Mesothelial cell of epicardium (in vitro differentiated cells): ENCODE measurements around the gene ZNF662. TPM values are rescaled to one million over a fixed set of nuclear protein-coding genes. Genes with fewer than 3 reads are reported as not detected.

Experiments
- DNase-seq, 2 experiments: peaks; one replicate each; pipeline ENCODE4 v3.0.0; 2021; ENCODE audit warnings: low spot score in 2 of 2; ENCODE audit not compliant: unreplicated experiment in 2 of 2
- H3K27ac Mint-ChIP-seq: 2 replicates; pipeline ENCODE4 v1.8.0; 2021; ENCODE audit warnings: mixed read lengths
- H3K27me3 Mint-ChIP-seq: 2 replicates; pipeline ENCODE4 v1.8.0; 2021; ENCODE audit warnings: low read depth, mixed read lengths
- H3K36me3 Mint-ChIP-seq: 2 replicates; pipeline ENCODE4 v1.8.0; 2021; ENCODE audit warnings: mixed read lengths
- H3K4me1 Mint-ChIP-seq: 2 replicates; pipeline ENCODE4 v1.8.0; 2021; ENCODE audit warnings: mixed read lengths
- H3K4me3 Mint-ChIP-seq: 2 replicates; pipeline ENCODE4 v1.8.0; 2021; ENCODE audit warnings: mild to moderate bottlenecking, moderate library complexity, mixed read lengths
- H3K9me3 Mint-ChIP-seq: 2 replicates; pipeline ENCODE4 v1.8.0; 2021; ENCODE audit warnings: mixed read lengths
- CTCF ChIP-seq: fragments of 200-600 bp; sonication (generic); IDR thresholded peaks from one replicate; pipeline ENCODE4 v1.5.0; 2021; ENCODE audit warnings: antibody characterized with exemption; ENCODE audit not compliant: unreplicated experiment
- total RNA-seq: library from RNA; stranded (reverse); gene quantifications from 3 replicates; pipeline ENCODE4 v1.2.1, GENCODE V29; 2021

Gene ZNF662
- total RNA-seq, 1 donor from 2014 or later, result 0.45 TPM

- peaks cover 6% of the 10 kb centered on the region for H3K9me3 Mint-ChIP-seq
- no peaks in the 10 kb centered on the region for H3K36me3 Mint-ChIP-seq
- H3K4me3 Mint-ChIP-seq, result no peak overlapping the region
- H3K27ac Mint-ChIP-seq, result no peak overlapping the region
- no peaks in the 10 kb centered on the region for H3K4me1 Mint-ChIP-seq
- no peak for TF ChIP-seq CTCF
- DNase-seq, result no peak
- peaks cover 8% of the 10 kb centered on the region for H3K27me3 Mint-ChIP-seq
Measured at GRCh38 chr3:42892169-42892568, 13.8 kb upstream of the ZNF662 start.

- no peak for TF ChIP-seq CTCF
- Mint-ChIP-seq H3K36me3 (no peaks in the 10 kb centered on the region), H3K9me3 (peaks cover 6% of the 10 kb centered on the region), H3K27ac (no peak overlapping the region), H3K4me1 (no peaks in the 10 kb centered on the region), H3K27me3 (peaks cover 4% of the 10 kb centered on the region), H3K4me3 (no peak overlapping the region)
- DNase-seq, result no peak
Measured at GRCh38 chr3:42892807-42893206, 13.1 kb upstream of the ZNF662 start.

- no peaks in the 10 kb centered on the region for H3K36me3 Mint-ChIP-seq
- H3K4me1 Mint-ChIP-seq, result no peaks in the 10 kb centered on the region
- peaks cover 4% of the 10 kb centered on the region for H3K27me3 Mint-ChIP-seq
- peaks cover 6% of the 10 kb centered on the region for H3K9me3 Mint-ChIP-seq
- H3K27ac Mint-ChIP-seq, result no peak overlapping the region
- TF ChIP-seq CTCF, result no peak
- no peak for DNase-seq
- no peak overlapping the region for H3K4me3 Mint-ChIP-seq
Measured at GRCh38 chr3:42894698-42895579, 11.0 kb upstream of the ZNF662 start.

- Mint-ChIP-seq H3K9me3 (peaks cover 6% of the 10 kb centered on the region), H3K27me3 (peaks cover 4% of the 10 kb centered on the region), H3K4me3 (no peak overlapping the region), H3K36me3 (no peaks in the 10 kb centered on the region), H3K27ac (no peak overlapping the region), H3K4me1 (no peaks in the 10 kb centered on the region)
- no peak for DNase-seq
- no peak for TF ChIP-seq CTCF
Measured at GRCh38 chr3:42895580-42895868, 10.4 kb upstream of the ZNF662 start.

GRCh38 chr3:42898896-42899675 is 6.9 kb upstream of the ZNF662 start:
- H3K36me3 Mint-ChIP-seq, result no peaks in the 10 kb centered on the region

More at GRCh38 chr3:42898896-42899675, 6.9 kb upstream of the ZNF662 start:
- Mint-ChIP-seq H3K9me3 (peaks cover 3% of the 10 kb centered on the region), H3K27me3 (peaks cover 19% of the 10 kb centered on the region), H3K27ac (no peak overlapping the region), H3K4me3 (no peak overlapping the region), H3K4me1 (no peaks in the 10 kb centered on the region)
- TF ChIP-seq CTCF, result no peak
- DNase-seq, result no peak
